MCF 10A (cell line): ENCODE measurements around the gene YWHAE. TPM values are rescaled to one million over a fixed set of nuclear protein-coding genes. Genes with fewer than 3 reads are reported as not detected.
A peak's percentile ranks its signal among the peaks of the same experiment; 100 is the strongest.

Experiments used
- BruUV-seq: library from RNA; stranded (reverse); fragments of 400-500 nt; replicated peaks from 2 replicates; lab custom pipeline; 2021; lab: Mats Ljungman, UMichigan
- CTCF ChIA-PET: fragments of 300-600 bp; sonication (Branson Sonifier 250); formaldehyde crosslinking; extraction: SDS; loops from one replicate; lab custom pipeline; 2021; ENCODE audit warnings: antibody characterized with exemption, inconsistent platforms; lab: Yijun Ruan, JAX
- POLR2A ChIA-PET: fragments of 300-600, 350-650 bp; sonication (Branson Sonifier 250); formaldehyde crosslinking; extraction: SDS; loops from one replicate; lab custom pipeline; 2020; ENCODE audit warnings: antibody characterized with exemption, inconsistent platforms; lab: Yijun Ruan, JAX
- DNase-seq: peaks from one replicate; pipeline ENCODE4 v3.0.0-alpha.2; 2018; ENCODE audit not compliant: unreplicated experiment
- H3K27ac Mint-ChIP-seq: one replicate; pipeline ENCODE4 v1.8.0; 2022; ENCODE audit warnings: mild to moderate bottlenecking, low read depth, mixed read lengths; ENCODE audit not compliant: unreplicated experiment
- H3K27me3 Mint-ChIP-seq: one replicate; pipeline ENCODE4 v1.8.0; 2022; ENCODE audit warnings: mixed read lengths; ENCODE audit not compliant: insufficient read depth, unreplicated experiment
- H3K36me3 Mint-ChIP-seq: one replicate; pipeline ENCODE4 v1.8.0; 2022; ENCODE audit warnings: mild to moderate bottlenecking, moderate library complexity, mixed read lengths; ENCODE audit not compliant: insufficient read depth, unreplicated experiment
- H3K4me1 Mint-ChIP-seq: one replicate; pipeline ENCODE4 v1.8.0; 2022; ENCODE audit warnings: mixed read lengths; ENCODE audit not compliant: insufficient read depth, unreplicated experiment
- H3K4me3 Mint-ChIP-seq: one replicate; pipeline ENCODE4 v1.8.0; 2022; ENCODE audit warnings: mild to moderate bottlenecking, moderate library complexity, mixed read lengths; ENCODE audit not compliant: unreplicated experiment
- H3K9me3 Mint-ChIP-seq: one replicate; pipeline ENCODE4 v1.8.0; 2022; ENCODE audit warnings: mixed read lengths; ENCODE audit not compliant: unreplicated experiment
- CTCF ChIP-seq: fragments of 200-600 bp; IDR thresholded peaks from one replicate; pipeline ENCODE4 v1.8.0; 2022; ENCODE audit warnings: antibody characterized with exemption, mild to moderate bottlenecking; ENCODE audit not compliant: unreplicated experiment
- intact Hi-C: fragments of 100-400 bp; cut with micrococcal nuclease; formaldehyde crosslinking; loops from 2 replicates; pipeline ENCODE4 v1.14.1; 2022
- total RNA-seq: library from RNA; stranded (reverse); gene quantifications from 2 replicates; pipeline ENCODE4 v1.2.3, GENCODE V29; 2022

The YWHAE gene
- total RNA-seq, 1 experiment from 2014 or later = 813 TPM

DNA sequence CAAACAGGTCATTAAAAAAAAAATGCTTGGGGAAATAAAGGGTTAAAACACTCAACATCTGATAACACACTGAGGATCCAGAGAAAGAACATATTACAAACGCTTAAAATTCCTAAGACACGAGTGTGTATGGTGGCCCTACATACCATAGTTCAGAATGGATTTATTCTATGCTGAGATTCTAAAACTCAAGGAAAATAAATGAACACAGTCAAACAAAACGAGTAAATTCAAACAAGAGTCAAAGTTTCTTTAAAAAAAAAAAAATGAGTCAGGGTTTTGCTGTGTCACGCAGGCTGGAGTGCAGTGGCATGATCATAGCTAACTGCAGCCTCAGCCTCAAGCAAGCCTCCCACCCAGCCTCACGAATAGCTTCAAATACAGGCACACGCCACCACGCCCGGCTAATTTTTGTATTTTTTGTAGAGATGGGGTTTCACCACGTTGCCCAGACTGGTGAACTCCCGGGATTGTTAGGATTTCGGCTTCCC, 38.6 kb upstream of the YWHAE start:
- no peaks in the 10 kb centered on the region for H3K27me3 Mint-ChIP-seq
- ChIA-PET CTCF (interaction anchor here (1.0 to 1.2 kb wide), 2 partner anchors 12 to 78 kb away, joined by 3 to 5 read pairs; partner anchors contain the start of gene INPP5K), POLR2A (interaction anchor here (2.0 kb wide), 1 partner anchor 16 kb away, joined by 6 read pairs; no protein-coding TSS in a partner anchor)
- H3K9me3 Mint-ChIP-seq = no peaks in the 10 kb centered on the region
- intact Hi-C loops = no loop called here
- no peak overlapping the region for H3K4me3 Mint-ChIP-seq
- BruUV-seq = no TSS peak
- TF ChIP-seq CTCF = no peak
- peaks cover 6% of the 10 kb centered on the region for H3K4me1 Mint-ChIP-seq
- no peak overlapping the region for H3K27ac Mint-ChIP-seq
- peaks cover 68% of the 10 kb centered on the region for H3K36me3 Mint-ChIP-seq
- no peak for DNase-seq

GRCh38 chr17:1435326-1435725, 35.3 kb upstream of the YWHAE start:
- TSS peak; percentile 30 for BruUV-seq
- peaks cover 74% of the 10 kb centered on the region for H3K36me3 Mint-ChIP-seq
- no peaks in the 10 kb centered on the region for H3K9me3 Mint-ChIP-seq
- no peak for DNase-seq
- intact Hi-C loops = no loop called here
- TF ChIP-seq CTCF = no peak
- ChIA-PET POLR2A (interaction anchor here (0.9 to 1.6 kb wide), 3 partner anchors 8 to 44 kb away, joined by 4 to 8 read pairs (median 4); partner anchors contain the start of gene YWHAE), CTCF (interaction anchor here (0.7 kb wide), 1 partner anchor 214 kb away, joined by 5 read pairs; the partner anchor contains the start of gene RILP)
- no peak overlapping the region for H3K4me3 Mint-ChIP-seq
- no peaks in the 10 kb centered on the region for H3K27me3 Mint-ChIP-seq
- H3K27ac Mint-ChIP-seq = peak overlapping the region; percentile 61
- H3K4me1 Mint-ChIP-seq = peaks cover 6% of the 10 kb centered on the region

GRCh38 chr17:1434150-1434549, 34.1 kb upstream of the YWHAE start:
- intact Hi-C loops = no loop called here
- no peak overlapping the region for H3K27ac Mint-ChIP-seq
- no TSS peak for BruUV-seq

More at GRCh38 chr17:1434150-1434549, 34.1 kb upstream of the YWHAE start:
- TF ChIP-seq CTCF = no peak
- H3K27me3 Mint-ChIP-seq = no peaks in the 10 kb centered on the region
- H3K36me3 Mint-ChIP-seq = peaks cover 76% of the 10 kb centered on the region
- ChIA-PET POLR2A (interaction anchor here (0.7 to 1.6 kb wide), 2 partner anchors 9 to 22 kb away, joined by 4 to 8 read pairs; partner anchors contain the start of gene CRK), CTCF (interaction anchor here (0.6 kb wide), 1 partner anchor 64 kb away, joined by 3 read pairs; no protein-coding TSS in a partner anchor)
- H3K9me3 Mint-ChIP-seq = no peaks in the 10 kb centered on the region
- H3K4me1 Mint-ChIP-seq = peaks cover 6% of the 10 kb centered on the region
- no peak for DNase-seq
- no peak overlapping the region for H3K4me3 Mint-ChIP-seq
